ENCODE results near the gene TESK2.
A peak's percentile ranks its signal among the peaks of the same experiment; 100 is the strongest.
"Not testable (repeated sequence)": the region's sequence is repeated elsewhere in the genome, so short reads cannot be mapped to it uniquely, and the experiment has no call there.

Gene TESK2

DNA sequence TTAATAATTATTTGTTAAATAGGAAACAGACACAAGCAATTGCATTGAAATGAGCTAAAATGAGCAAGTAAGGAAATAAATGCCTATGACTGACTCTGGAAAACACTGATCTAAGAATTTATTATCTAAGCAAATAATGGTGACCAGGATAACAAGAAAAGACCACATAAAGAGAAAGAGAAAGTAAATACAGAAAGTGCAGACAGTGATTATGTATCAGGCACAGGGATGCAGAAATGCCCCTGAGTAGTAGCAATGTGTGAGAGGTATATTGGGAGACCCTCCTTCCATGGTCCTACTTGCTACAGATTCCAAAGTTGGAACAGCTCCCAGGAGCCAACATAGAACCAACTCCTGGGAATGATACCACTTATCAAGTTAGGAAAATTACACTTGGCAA, 117.4 kb downstream of the TESK2 start:
- no peak for DNase-seq

DNA sequence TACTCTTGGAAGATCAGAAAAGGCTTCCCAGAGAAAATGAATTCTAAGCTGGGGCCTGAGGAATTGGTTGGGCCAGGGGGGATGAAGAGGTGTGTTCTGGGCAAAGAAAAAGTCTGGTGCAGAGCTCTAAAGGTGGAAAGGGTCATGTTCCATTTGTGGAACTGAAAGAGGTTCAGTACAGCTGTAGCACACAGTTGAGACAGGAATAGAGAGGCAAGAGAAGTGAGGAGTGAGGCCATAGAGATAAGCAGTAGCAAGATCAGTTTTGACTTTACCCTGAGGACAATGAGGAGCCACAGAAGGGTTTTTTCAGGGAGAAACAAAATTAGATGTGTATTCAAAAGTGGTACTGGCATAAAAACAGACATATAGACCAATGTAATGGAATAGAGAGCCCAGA, 120.4 kb downstream of the TESK2 start:
- no peak for DNase-seq

DNA sequence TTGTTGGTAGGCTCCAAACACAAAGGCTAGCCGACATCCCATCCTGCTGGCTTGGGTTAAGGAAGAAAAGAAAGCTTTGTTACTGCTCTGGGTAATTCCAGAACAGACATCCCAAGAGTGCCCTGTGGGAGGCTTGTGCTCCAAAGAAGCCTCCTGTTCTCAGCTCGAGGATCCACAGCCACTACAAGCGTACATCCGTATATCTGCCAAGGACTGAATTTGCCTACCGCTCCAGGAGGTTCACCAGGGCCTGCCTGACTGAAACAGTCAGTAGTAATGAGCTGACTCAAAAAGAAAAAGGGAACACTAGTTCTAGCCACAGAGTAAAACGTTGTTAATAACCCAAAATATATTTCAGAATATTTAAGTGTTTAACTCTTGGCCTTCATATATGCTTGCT, 125.9 kb downstream of the TESK2 start:
- DNase-seq, result no peak

DNA sequence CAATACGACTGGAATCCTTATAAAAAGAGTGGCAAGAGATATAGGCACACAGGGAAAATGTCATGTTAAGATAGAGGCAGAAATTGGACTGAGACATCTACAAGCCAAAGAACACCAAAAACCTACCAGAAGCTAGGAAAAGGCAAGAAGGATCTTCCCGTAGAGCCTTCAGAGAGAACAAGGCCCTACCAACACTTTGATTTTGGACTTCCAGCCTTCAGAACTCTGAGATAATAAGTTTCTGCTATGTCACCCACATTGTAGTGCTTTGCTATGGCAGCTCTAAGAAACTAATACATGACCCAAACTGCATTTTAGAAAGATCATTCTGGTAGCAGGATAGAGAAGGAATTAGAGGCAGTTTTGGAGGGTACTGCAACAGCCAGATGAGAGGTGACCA, 126.7 kb downstream of the TESK2 start:
- DNase-seq, result no peak

DNA sequence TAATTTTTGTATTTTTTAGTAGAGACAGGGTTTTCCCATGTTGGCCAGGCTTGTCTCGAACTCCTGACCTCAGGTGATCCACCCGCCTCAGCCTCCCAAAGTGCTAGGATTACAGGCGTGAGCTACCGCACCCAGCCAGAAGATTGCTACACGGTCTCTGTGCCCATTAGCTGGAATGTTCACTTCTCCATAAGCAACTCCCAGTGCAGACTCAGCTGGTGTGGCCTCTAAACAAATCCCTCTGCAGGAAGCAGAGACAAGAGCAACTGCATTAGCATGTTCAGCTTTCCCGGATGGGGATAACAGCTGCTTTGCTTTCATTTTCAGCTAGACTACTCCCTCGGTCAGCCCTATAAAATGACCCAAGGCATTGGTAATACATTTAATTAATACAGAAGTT, 130.0 kb downstream of the TESK2 start:
- DNase-seq, result not testable (repeated sequence)

DNA sequence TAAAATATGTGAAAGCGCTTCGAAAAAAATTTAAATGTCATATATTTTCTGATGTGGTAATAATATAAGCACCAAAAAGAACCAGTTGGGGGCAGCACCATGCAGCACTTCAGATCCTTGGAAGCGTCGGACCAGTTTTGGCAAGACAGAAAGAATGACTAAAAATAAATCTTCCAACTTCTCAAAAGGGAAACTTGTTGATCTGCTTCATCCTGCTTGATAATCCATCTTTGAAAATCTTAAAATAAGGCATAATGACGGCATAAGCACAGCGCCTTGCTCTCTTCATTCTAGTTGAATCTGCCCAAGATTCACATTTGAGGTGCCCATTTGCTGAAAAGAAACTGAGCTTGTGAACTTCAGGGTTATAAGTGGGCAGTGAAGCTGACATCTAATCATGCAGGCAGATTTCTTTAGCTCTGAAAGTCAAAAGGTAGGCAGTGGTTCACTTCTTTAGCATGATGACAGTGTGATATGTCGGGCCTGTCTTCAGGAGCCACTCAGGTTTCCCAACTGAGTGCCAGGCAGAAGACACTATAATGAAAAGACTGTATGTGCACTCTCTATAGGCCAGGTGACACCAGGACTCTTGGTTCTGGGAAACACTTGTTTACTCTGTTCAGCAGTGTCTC, 131.0 kb downstream of the TESK2 start:
- DNase-seq, result peak in 3 of 5 experiments; percentile 15 to 63 (median 18)

DNA sequence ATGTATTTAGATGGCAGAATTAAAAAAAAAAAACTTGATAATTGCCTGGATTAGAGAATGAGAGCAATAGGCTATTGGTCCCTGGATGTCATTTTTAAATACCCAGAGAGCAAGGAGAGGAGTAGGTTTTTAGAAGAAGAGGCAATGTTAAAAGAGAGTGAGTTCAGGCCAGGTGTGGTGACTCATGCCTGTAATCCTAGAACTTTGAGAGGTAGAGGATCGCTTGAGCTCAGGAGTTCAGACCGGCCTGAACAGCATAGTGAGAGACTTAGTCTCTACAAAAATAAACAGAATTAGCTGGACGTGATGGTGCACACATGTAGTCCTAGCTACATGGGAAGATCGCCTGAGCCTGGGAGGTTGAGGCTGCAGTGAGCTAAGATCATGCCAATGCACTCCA, 134.8 kb downstream of the TESK2 start:
- DNase-seq, result no peak

DNA sequence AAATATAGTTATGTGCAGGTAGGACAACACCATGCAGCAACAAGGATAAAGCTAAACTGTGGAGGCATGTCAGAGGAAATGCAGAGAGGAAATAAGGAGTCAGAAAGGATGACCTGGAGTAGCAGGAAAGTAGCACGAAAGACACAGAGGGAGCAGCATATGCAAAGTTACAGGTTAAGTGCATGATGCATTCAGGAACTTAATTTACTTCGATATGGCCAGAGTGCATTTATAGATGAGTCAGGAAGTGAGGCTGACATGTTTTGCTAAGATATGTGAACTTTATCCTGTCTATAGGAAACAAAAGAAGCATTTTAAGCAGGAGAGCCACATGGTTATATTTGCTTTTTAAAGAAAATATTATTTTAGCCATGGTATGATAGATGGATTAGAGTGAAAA, 135.3 kb downstream of the TESK2 start:
- no peak for DNase-seq

DNA sequence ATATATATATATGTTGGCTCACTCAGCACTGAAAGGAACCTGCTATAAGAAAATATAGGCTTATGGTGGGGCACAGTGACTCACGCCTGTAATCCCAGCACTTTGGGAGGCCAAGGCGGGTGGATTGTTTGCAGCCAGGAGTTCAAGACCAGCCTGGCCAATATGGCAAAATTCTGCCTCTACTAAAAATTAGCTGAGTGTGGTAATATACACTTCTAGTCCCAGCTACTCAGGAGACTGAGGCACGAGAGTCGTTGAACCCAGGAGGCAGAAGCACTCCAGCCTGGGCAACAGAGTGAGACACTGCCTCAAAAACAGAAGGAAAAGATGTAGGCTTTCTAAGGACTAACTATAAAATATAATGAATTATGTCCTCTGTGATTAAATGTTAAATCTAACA, 136.1 kb downstream of the TESK2 start:
- DNase-seq, result no peak

DNA sequence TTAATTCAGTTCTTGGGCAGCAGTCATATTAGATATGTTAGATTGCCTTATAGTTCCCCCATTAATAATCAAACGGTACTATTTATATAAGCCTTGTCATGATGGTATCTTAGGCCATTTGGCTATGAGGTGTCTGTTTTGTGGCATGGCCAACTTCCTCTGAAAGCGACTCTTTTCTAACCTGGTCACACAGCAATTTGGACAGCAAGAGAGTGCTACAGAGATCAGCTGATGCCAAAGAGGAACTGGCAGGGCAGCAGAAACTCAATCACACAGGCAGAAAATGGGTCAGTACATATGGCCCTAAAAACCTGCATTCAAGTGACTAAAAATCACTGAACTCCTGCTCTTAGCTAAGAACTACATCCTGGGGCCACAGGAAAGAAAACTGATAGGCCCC, 137.3 kb downstream of the TESK2 start:
- no peak for DNase-seq

DNA sequence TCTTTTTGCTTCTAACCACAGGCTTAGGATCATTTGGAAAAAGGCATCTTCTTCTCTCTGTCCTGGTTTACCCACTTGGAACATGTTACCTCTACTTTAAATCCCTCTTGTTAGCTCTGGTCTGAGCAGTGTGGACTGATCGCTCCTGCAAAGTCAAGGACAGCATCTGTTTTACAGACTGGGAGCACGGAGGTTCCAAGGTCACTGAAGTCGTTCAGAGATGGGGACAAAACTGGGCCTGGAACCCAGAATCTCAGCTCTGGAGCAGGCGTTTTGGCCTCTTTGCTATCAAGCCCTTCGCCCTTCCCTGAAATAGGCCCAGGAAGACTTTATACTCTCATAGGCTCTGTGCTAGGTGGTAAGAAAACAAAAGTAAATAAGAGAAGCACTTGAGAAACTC, 139.5 kb downstream of the TESK2 start:
- no peak for DNase-seq

DNA sequence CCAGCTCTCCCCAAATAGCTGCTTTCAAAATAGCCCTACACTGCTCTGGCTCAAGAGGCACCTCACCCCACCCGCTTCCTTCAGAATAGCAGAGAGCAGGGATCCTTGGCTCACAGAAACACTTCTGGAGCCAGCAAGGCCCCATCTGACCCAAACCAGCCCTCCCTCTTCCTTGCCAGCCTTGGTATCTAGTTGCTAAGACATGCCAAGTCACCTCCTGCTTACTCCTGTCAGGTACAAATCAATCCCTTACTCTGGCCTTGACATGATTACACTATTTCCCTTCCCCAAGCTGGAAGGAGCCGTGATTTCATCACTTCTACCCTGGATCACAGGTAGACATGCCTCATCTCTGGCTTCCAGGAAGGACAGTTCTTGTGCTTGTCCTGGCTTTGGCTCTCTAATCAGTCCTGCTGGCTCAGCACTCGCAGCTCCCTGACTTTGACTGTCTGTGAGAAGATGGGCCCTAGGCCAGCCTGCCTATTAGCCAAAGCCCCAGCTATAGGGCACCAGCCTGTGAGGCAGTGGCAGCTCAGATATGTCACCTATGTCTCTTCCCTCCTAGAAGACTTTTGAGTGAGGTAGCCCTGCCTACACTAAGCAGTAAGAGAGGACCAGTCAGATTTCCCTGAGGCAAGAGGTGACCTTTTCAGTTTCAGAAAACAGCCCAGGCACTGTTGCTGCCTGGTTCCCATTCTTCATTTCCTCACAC, 141.8 kb downstream of the TESK2 start:
- DNase-seq, result no peak

DNA sequence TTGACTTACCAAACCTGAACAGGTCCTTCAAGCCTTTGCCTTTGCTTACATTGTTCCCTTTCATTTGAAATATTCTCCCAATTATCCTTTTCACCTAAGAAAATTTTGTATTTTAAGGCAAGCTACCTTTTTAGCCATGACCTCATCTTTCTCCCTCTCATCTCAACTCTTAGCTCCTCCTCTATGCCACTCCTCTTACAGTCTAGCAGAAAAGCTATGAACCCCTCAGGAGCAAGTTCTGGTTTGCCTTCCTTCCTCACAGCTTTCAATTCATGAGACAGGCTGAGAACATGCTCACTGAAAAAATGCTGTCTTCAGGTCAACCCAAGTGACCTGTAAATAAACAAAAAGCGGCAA, 142.4 kb downstream of the TESK2 start:
- DNase-seq, result no peak

DNA sequence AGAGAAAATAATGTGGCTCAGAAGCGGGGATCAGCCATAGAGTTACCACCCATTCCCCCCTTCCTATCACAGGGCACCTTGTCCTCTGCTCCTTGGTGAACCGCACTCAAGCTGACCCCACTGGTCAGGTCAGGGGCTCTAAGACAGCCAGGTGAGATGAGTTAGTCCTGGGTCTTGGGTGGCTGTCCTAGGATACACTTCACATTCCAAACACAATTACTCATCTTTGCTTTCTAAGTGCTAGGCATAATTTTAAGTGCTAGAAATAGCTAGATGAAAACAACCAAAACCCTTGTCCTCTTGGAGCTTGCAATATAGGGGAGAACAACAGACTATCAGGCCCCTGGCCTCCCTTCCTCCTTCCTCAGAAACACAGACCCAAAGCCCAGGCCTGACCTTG, 142.9 kb downstream of the TESK2 start:
- no peak for DNase-seq

DNA sequence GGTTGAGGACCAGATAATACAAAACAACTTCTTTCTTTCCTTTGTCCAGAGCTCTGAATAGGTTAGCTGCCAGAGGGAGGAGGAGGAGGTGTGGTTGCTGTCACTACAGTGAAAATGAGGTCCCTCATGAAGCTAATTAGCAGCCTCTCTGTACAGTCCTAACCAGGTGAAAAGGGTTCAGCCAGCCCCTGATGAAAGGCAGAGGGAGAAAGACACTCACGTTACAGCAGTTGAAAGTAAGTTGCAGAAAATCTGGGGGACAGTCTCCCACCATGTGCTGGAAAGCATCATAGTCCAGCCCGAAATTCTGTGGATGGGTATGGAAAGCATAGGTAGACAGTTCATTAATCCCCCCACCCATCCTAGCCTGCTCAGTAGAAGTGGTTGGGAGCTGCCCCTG, 144.5 kb downstream of the TESK2 start:
- no peak for DNase-seq

DNA sequence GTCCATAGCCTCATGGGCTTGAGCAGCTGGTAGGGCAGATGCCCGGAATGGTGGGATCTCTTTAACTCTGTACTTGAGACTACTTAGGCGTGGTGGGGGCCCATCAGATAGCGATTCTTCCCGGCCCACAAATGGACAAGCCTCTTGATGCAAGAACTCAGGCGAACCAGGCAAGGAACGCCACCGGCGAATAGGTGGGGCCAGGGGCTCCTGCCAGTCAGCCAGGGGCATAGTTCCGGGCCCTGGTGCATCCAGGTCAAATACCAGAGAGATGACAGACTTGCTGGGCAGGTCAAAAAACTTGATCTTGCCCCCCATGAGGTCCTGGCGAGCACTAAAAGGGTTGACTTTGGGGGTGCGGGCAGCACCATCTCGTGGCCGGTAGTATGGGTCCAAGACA, 145.9 kb downstream of the TESK2 start:
- DNase-seq, result no peak

DNA sequence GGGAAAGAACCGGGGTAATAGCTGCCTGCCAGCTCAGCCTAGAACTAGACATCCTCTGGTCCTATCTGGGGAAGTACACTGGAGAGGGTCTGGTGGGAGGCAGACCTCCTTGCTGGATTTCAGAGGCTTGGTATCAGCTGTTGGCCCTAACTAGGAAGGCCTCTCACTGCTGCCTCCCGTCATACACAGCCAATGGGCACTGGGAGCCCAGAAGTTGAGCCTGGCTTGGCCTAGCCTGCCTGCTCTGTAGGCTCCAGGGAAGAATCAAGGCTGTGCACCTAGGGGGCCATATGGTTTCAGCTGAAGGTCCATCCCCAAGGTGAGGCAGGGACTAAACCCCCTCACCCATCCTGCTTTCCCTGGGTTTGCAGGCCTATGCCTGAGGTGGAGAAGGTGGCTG, 146.5 kb downstream of the TESK2 start:
- no peak for DNase-seq

DNA sequence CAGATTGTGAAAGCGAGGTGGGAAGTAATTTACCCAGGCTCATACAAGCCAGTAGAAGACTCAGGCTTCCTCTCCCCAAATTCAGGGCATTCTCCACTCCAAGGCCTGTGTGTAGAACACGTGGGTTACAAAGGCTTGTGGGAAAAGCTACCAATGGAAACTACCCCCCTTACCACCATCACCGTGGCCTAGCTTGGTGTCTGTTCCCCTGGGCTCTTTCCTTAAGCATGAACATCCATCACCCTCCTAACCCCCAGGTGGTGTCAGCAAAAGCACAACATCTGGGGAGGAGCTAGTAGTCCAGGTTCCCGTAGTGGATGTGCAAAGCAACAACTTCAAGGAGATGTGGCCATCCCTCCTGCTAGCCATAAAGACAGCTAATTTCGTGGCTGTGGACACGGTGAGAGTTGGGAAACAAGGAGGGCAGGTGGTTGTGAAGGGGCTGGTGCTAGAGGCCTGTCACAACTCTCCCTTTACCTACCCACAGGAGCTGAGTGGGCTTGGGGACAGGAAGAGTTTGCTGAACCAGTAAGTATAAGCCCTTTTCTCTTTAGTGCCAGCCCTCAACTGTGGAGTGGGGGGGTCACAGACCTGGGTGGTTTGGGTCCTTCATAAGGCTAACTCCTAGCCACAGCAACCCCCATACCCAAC, 150.0 kb downstream of the TESK2 start:
- DNase-seq, result peak in 1 of 5 experiments; percentile 69

DNA sequence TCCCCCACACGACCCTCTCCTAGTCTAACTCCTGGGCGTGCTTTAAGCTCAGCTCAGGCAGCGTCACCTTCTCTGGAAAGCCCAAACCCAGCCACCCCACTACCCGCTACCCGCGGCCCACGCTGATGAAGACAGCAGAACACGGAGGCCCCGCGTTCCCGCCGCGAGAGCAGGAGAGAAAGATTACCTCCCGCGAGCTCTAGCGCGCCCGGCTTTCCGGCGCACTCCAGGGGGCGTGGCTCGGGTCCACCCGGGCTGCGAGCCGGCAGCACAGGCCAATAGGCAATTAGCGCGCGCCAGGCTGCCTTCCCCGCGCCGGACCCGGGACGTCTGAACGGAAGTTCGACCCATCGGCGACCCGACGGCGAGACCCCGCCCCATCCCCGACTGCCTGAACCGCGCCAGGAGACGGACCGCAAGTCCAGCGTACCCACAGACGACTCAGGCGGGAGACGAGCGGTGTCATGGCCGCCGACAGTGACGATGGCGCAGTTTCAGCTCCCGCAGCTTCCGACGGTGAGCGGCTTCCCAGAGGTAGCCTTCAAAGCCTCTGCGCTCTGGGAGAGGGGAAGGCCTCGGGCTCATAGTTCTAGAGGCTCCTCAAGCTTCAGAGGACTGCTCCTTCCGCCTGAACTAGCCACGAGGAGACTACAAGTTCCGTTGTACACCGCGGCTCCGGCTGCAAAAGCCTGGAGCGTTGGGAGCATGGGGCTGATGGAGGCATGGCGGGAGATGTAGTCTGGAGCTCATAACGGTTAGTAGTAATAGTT, 151.0 kb downstream of the TESK2 start, which contains the start of the genes MUTYH and TOE1:
Gene MUTYH, minus strand, starts transcription at position 652 of the 770 bp plus-strand sequence. CDS start 5,935 bp downstream, outside the sequence.
Gene TOE1, plus strand, starts transcription at position 382 of the 770 bp plus-strand sequence. Its CDS starts 83 bp downstream, at position 465.
- DNase-seq, result peak; percentile 81 to 97 (median 86)

DNA sequence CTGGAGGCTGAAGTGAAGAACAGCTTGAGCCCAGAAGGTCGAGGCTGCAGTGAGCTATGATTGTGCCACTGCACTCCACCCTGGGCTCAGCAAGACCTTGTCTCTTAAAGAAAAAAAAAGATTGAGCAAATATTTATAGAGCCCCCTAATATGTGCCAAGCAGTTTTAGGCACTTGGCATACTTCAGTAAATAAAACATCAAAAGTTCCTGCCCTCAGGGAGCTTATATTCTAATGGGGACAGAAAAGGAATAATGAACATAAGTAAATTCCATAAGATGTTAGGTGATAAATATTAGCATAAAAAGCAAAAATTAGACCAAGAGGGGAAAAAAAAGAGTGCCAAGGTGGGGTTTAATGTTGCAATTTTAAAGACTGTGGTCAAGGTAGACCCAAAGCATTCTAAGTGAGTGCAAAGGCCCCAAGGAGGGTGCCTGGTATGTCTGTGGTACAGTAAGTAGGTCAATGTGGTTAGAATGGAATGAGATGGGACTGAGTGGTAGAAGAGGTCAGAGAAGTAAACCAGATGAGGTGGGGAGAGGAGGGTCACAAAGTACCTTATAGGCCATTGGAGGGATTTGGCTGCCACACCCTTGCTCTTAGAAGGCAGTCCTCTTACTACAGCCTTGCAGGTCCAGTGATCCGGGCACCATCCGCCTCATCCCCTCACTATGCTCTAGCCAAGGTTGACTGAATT, 153.2 kb downstream of the TESK2 start:
- no peak for DNase-seq

DNA sequence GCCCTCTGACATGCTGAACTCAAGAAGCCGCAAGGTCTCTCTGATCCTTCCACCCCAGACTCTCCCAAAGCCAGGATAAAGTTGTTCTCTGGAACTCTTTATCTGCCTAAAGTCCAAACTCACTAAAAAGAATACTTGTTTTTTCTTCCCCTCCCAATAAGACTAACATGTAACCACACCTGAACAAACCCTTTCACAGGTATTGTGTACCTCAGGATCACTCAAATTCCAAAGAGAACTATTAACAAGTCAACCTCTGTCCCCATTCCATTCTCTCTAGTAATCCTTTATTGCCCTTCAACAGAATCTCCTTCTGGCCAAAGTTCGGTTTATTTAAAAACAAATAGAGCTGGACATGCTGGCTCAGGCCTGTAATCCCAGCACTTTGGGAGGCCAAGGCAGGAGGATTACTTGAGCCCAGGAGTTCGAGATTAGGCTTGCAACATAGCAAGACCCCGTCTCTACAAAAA, 155.1 kb downstream of the TESK2 start:
- no peak for DNase-seq
